Activated CD8-positive, alpha-beta memory T cell treated with anti-CD3 and anti-CD28 coated beads for 1 hour (primary cell): Measurements from ENCODE around the gene MSTN.

Source experiments
- DNase-seq, 2 donors: peaks; one replicate each; pipeline ENCODE4 v3.0.0-alpha.2; 2020; ENCODE audit warnings: low read depth in 1 of 2; ENCODE audit errors: extremely low read depth in 1 of 2

The MSTN gene

GRCh38 chr2:190062601-190063000, at the start of gene MSTN:
Gene MSTN, minus strand, starts transcription at chr2:190062729. Its CDS starts 133 bp downstream, at chr2:190062596.
- no peak for DNase-seq

- DNase-seq: no peak
Observed at GRCh38 chr2:190111166-190111565, 48.6 kb upstream of the MSTN start.

DNA sequence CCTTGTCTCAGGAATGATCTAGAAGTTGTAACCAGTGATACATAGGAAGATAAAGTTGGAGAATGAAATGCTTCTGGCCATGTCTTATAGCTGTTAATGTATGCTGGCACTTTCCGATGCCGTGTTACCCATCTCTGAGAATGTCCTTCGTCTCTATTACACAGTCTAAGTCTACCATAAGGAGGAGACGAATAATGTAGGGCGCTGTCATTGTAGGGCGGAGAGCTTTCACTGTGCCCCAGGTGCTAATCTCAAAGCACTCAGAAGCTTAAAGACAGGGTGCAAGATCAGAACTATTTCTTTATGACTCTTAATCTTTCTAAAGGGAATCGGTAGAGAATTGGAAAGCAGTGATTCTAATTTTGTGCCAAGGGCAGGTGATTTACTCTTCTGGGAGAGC, 48.2 kb upstream of the MSTN start:
- DNase-seq: no peak

DNA sequence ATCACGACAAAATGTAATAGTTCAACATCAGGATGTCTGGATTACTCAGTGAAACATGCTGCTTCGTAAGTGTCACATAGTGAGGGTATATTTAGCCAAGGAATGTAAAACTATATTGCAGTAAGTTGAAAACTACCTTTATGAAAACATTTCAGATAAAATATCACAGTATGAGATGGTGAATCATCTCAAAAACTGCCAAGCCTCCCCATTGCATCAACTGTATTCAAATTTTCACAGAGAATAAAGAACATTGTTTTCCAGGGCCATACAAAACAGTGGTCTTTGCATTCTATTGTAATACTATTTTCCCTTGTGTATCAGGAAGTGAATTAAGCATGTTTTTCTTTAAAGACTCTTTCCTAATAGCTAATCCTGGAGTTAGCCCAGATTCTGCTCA, 47.6 kb upstream of the MSTN start:
- DNase-seq: no peak

- no peak for DNase-seq
Observed at GRCh38 chr2:190107409-190107808, 44.9 kb upstream of the MSTN start.

DNA sequence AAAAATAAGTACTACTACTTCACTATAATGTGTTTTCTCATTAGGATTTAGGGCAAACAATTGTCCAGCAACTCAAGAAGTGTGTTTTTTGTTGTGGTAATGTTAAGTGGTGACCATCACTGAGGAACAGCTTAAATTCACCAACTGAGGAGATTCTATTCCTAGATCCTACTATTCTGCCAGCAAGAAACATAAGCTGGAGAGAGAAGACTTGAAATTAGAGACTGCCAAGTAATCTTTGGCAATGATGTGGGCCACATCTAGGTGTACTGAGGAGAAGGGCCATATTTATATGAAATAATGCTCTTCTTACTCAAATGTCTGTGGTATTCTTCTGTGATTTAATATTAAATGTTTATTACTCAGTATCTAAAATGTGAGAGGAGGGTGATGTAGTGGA, 44.3 kb upstream of the MSTN start:
- no peak for DNase-seq

DNA sequence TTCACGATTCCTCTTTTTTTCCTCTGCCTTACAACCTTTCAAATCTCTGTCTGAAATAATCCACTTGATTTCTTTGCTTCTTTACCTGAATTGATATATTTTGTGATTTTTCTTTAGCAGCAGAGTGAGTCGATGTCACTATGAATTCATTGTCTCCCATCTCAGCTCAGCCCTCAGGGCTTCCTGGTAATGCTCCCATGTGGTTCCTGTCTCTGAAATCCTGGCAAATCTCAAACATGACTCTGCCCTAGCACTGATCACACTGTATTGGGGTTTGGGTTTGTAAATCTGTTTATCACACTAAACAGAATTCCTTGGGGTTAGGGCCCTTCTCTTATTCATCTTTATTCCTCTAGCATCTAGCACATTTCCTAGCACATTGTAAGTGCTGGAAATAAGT, 43.0 kb upstream of the MSTN start:
- no peak for DNase-seq

DNA sequence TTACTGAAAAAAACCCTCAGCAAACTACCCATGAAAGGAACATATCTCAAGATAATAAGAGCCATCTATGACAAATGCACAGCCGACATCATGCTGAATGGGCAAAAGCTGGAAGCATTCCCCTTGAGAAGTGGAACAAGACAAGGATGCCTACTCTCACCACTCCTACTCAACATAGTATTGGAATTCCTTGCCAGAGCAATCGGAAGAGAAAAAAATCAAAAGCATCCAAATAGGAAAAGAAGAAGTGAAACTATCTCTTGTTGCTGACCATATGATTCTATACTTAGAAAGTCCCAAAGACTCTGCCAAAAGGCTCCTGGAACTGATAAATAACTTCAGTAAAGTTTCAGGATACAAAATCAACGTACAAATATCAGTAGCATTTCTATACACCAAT, 40.6 kb upstream of the MSTN start:
- DNase-seq: no peak

GRCh38 chr2:190099890-190100697, 37.6 kb upstream of the MSTN start:
- no peak for DNase-seq

- DNase-seq: no peak
Observed at GRCh38 chr2:190098851-190099250, 36.3 kb upstream of the MSTN start.

DNA sequence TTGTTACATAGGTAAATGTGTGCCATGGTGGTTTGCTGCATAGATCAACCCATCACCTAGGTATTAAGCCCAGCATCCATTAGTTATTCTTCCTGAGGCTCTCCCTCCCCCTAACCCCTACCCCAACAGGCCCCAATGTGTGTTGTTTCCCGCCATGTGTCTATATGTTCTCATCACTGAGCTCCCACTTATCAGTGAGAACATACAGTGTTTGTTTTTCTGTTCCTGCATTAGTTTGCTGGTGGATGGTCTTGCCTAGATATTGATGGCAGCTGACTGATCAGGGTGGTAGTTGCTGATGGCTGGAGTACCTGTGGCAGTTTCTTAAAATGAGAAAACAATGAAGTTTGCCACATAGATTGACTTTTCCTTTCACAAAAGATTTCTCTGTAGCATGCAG, 34.6 kb upstream of the MSTN start:
- no peak for DNase-seq

DNA sequence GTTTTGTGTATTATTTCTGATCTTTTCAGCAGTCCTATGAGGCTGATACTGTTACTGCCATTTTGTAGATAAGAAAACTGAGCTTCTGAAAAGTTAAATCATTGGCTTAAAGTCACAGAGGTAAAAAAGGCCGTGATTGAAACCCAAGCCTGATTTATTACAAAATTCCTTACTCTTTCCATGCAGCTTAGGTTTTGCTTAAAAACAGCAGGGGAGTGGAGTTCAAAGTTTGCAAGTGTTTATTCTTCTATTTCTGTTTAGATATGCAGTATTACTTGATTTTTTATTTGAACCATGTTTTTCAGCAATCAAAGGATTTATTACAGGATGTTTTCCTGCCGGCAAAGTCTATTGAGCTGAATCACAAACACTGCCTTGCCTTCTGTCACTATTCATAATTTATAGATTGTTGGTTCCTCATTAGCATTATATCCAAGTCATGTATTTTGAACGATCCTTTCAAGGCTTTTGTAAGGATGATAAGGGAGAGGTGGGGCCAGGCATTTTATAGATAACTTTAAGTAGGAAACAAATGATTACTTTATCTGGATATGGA, 31.9 kb upstream of the MSTN start:
- DNase-seq: no peak

DNA sequence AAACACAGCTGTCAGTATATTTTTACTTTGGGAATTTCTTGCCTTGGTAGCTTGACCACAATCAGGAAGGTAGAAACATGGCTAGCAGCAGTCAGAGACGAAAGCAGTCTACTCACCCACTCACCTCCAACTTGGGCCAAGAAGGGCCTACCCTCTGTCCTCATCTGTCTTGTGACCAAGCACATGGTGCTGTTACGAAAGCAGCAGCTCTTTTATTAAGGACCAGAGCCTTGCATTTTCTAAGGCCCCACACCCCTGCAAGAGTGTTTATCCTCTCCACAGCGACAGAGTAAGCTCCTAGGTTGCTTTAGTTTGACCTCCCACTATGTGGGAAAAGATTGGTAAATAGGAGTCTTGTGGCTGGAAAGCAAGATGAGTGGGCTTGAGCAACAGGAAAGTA, 31.3 kb upstream of the MSTN start:
- no peak for DNase-seq

DNA sequence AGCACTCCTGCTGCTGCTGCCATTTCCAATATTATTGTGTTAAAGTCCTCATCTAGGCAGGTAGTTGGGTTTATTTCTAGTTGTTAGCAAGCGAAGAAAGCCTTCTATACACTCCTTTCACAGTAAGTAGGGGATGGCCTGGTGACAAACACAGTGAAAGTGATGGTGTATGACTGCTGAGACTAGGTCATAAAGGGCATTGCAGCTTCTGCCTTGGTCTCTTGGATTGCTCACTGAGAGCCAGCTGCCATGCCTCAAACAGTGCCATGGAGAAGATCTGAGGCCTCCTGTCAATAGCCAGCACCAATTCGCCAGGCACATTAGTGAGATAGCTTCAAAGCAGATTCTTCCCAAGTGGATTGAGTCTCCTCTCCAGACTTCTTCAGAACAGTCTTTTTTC, 27.6 kb upstream of the MSTN start:
- DNase-seq: no peak

DNA sequence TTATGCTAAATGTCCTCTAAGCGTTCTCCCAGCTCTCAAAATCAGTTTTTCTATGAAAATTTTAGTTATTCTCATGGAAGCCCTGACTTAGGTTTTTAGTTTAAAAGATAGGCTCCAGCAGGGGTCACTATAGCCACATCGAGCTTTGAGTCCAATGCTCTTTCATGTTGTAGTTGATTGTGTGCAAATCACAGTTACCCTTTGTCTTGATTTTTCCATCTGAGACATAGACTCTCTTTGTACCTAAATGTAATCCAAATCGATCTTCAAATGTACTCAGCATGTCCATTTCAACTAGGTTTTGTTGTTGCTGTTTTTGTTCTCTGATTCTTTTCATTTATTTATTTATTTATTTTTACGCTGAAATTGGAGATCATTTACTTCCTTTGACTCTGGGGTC, 26.4 kb upstream of the MSTN start:
- DNase-seq: peak in 1 of 2 donors; percentile 8

DNA sequence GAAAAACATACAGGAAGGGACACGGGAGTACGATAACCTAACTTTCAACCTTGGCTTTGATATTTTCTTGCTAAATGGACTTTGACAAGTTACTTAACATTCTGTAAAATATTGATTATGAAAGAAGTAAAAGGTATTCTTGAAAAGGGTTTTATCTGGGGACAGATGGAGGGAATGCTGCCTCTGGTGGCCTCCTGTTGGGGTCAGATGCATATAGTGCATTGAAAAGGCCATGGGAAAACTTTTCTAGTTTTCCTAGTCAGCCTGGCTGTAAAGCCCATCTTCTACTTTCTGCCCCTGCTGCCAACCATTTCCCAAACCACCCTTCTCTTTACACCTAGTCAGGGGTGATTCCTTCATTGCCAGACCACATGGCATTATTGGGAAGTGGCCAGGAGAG, 22.2 kb upstream of the MSTN start:
- DNase-seq: no peak

DNA sequence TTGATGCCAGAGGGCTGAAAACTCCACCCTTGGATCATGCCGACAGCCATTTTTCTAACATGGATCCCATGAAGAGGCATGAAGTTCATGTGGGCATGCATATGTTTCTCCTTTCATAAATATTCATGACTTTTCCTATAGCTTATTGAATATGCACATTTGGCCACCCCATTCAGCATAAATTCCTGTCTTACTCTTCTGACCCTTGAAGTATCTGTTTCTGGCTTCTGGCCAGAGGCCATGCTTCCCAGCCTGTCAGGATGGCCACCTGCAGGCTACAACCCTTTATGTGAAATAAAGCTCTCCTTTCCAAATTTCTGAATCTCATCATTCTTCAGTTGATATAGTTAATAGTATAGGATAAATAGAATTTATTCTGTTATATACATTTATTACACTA, 19.6 kb upstream of the MSTN start:
- no peak for DNase-seq

DNA sequence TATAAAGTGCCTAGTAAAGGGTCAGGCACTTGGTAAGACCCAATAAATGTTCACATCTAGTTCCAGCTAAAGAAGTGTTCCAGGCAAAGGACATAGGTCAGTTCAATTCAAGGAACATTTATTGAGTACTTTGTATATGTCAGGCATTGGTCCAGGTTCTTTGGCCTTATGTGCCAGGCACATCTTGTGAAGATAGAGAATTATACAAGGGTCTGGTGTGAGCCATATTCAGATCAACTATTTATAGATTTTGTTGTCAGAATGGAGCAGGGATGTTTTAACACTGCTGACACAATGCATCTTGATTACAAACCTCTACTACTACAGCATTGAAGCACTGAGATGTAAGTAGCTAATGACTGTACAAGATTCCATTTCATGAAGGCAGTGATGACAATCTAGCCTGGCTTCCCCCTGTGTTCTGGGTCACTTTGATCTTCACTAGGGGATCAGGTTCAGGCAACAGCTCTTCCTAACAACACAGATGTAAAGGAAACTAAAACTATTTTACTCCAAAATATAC, 18.1 kb upstream of the MSTN start:
- no peak for DNase-seq

GRCh38 chr2:190079160-190079559, 16.6 kb upstream of the MSTN start:
- DNase-seq: no peak

DNA sequence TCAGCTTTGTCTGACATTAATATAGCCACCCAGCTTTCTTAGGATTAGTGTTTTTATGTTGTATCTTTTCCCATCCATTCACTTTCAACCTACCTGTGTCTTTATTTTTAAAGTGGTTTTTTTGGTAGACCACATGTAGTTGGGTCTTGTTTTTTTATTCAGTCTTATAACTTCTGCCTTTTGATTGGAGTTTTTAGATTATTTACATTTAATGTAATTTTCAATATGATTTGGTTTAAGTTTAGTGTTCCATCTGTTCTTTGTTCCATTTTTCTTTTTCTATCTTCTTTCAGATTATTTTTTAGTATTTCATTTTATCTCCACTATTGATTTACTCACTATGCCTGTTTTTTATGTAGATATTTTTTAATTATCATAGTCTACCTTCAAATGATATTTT, 13.1 kb upstream of the MSTN start:
- DNase-seq: no peak

GRCh38 chr2:190069936-190070696, 7.6 kb upstream of the MSTN start:
- no peak for DNase-seq

- DNase-seq: no peak
Observed at GRCh38 chr2:190068764-190069163, 6.2 kb upstream of the MSTN start.
